ENCODE results near the gene LCAT.

Gene LCAT

DNA sequence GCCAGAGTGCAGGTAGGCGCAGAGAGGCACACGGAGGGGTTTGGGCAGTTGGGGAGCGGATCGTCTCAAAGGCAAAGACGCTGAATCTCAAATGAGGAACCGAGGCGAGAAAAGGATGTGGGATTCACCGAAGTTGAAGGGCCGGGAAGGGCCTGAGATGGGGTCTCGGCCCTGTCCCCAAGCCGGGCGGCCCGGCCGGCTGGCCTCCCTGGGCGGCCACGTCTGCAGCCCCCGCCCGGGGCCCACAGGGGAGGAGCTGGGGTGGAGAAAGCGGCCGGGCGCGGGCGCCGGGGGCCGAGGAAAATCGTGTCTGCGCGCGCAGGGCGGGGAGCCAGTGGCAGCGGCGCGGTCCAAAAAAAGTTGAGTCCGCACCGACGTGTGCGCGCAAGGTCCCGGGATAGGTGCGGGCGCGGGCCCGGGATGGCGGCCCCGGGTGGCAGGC lies 24.1 kb upstream of the LCAT start:
- TF ChIP-seq ZNF274 (IDR thresholded peaks at IDR 0.05; ENCODE audit: low read depth, low read length) (no peak), SUZ12 (IDR thresholded peaks at IDR 0.05; ENCODE audit: extremely low read depth, insufficient read depth, insufficient read length) (no peak), YY1 (IDR thresholded peaks at IDR 0.05; ENCODE audit: insufficient read depth, insufficient read length) (no peak)
- peak overlapping the region; percentile 82 for H3K4me3 ChIP-seq (ENCODE audit: insufficient read length, low read depth)
- no peaks in the 10 kb centered on the region for H3K9me3 ChIP-seq (ENCODE audit: insufficient read depth, low read length)
- peaks cover 44% of the 10 kb centered on the region for H3K36me3 ChIP-seq (ENCODE audit: insufficient read depth, insufficient read length, low read length)
- H3K4me1 ChIP-seq (ENCODE audit: insufficient read depth, insufficient read length), result peaks cover 23% of the 10 kb centered on the region
- H3K27me3 ChIP-seq (ENCODE audit: insufficient read depth, insufficient read length), result no peaks in the 10 kb centered on the region
- H3K9ac ChIP-seq (ENCODE audit: insufficient read length, low read depth), result peak overlapping the region; percentile 85
- DNase-seq (ENCODE audit: low read depth, low spot score), result no peak

- Histone ChIP-seq H3K9me3 (ENCODE audit: insufficient read depth, low read length) (no peaks in the 10 kb centered on the region), H3K4me1 (ENCODE audit: insufficient read depth, insufficient read length) (peaks cover 23% of the 10 kb centered on the region), H3K4me3 (ENCODE audit: insufficient read length, low read depth) (peak overlapping the region; percentile 82), H3K9ac (ENCODE audit: insufficient read length, low read depth) (peak overlapping the region; percentile 85), H3K36me3 (ENCODE audit: insufficient read depth, insufficient read length, low read length) (peaks cover 50% of the 10 kb centered on the region), H3K27me3 (ENCODE audit: insufficient read depth, insufficient read length) (no peaks in the 10 kb centered on the region)
- no peak for DNase-seq (ENCODE audit: low read depth, low spot score)
- TF ChIP-seq YY1 (IDR thresholded peaks at IDR 0.05; ENCODE audit: insufficient read depth, insufficient read length), result no peak
- no peak for TF ChIP-seq SUZ12 (IDR thresholded peaks at IDR 0.05; ENCODE audit: extremely low read depth, insufficient read depth, insufficient read length)
- no peak for TF ChIP-seq ZNF274 (IDR thresholded peaks at IDR 0.05; ENCODE audit: low read depth, low read length)
Observed at GRCh38 chr16:67967183-67967957, 23.4 kb upstream of the LCAT start.

- no peaks in the 10 kb centered on the region for H3K27me3 ChIP-seq (ENCODE audit: insufficient read depth, insufficient read length)
- DNase-seq (ENCODE audit: low read depth, low spot score), result no peak
- peak overlapping the region; percentile 54 for H3K9ac ChIP-seq (ENCODE audit: insufficient read length, low read depth)
- peaks cover 58% of the 10 kb centered on the region for H3K36me3 ChIP-seq (ENCODE audit: insufficient read depth, insufficient read length, low read length)
- no peaks in the 10 kb centered on the region for H3K9me3 ChIP-seq (ENCODE audit: insufficient read depth, low read length)
- peaks cover 23% of the 10 kb centered on the region for H3K4me1 ChIP-seq (ENCODE audit: insufficient read depth, insufficient read length)
- TF ChIP-seq YY1 (IDR thresholded peaks at IDR 0.05; ENCODE audit: insufficient read depth, insufficient read length) (no peak), SUZ12 (IDR thresholded peaks at IDR 0.05; ENCODE audit: extremely low read depth, insufficient read depth, insufficient read length) (no peak), ZNF274 (IDR thresholded peaks at IDR 0.05; ENCODE audit: low read depth, low read length) (no peak)
- H3K4me3 ChIP-seq (ENCODE audit: insufficient read length, low read depth), result peak overlapping the region; percentile 82
Observed at GRCh38 chr16:67966549-67967182, 22.7 kb upstream of the LCAT start.

DNA sequence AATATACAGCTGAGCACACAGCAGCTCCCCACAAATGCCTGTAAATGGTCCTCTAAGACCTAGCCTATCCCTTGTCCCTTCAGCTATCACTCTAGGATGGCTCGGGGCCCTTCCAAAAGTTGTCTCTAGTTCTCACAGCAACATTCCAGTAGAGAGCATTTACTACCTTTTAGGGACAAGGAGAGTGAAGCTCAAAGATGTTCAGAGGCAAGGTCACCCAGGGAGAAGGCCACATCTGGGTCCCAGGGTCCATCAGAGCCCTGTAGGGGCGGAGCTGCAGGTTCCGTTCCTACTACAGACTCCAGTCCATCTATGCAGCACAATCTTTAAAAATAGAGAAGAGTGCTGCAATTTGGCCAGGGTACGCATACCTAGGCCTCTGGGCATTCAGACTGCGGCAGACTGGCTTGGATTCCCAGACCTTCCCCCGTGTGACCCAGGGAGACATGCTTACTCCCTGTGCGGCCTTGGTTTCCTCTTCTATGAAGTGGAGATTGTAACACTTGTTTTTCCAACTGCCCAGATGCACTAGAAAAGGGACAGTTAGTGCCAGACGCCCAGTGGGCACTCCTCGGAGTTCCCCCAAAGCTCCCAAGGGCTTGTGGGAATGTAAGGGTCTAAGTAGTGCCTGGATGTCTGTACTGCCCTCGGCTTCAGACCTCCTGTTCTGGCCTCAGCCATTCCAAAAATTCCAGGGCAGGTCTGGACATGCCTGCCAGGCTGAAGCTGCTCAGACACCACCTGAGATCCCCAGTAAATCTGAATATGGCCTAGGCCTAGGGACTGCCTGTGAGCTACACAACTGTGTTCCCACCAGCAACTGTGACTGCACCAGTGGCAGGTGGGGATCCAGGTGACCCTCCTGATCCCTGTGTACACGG lies 22.0 kb upstream of the LCAT start:
- DNase-seq (ENCODE audit: low read depth, low spot score), result no peak
- Histone ChIP-seq H3K36me3 (ENCODE audit: insufficient read depth, insufficient read length, low read length) (peaks cover 65% of the 10 kb centered on the region), H3K9me3 (ENCODE audit: insufficient read depth, low read length) (no peaks in the 10 kb centered on the region), H3K9ac (ENCODE audit: insufficient read length, low read depth) (peak overlapping the region; percentile 54), H3K4me3 (ENCODE audit: insufficient read length, low read depth) (no peak overlapping the region), H3K4me1 (ENCODE audit: insufficient read depth, insufficient read length) (peaks cover 26% of the 10 kb centered on the region), H3K27me3 (ENCODE audit: insufficient read depth, insufficient read length) (no peaks in the 10 kb centered on the region)
- TF ChIP-seq ZNF274 (IDR thresholded peaks at IDR 0.05; ENCODE audit: low read depth, low read length), result no peak
- no peak for TF ChIP-seq SUZ12 (IDR thresholded peaks at IDR 0.05; ENCODE audit: extremely low read depth, insufficient read depth, insufficient read length)
- no peak for TF ChIP-seq YY1 (IDR thresholded peaks at IDR 0.05; ENCODE audit: insufficient read depth, insufficient read length)

DNA sequence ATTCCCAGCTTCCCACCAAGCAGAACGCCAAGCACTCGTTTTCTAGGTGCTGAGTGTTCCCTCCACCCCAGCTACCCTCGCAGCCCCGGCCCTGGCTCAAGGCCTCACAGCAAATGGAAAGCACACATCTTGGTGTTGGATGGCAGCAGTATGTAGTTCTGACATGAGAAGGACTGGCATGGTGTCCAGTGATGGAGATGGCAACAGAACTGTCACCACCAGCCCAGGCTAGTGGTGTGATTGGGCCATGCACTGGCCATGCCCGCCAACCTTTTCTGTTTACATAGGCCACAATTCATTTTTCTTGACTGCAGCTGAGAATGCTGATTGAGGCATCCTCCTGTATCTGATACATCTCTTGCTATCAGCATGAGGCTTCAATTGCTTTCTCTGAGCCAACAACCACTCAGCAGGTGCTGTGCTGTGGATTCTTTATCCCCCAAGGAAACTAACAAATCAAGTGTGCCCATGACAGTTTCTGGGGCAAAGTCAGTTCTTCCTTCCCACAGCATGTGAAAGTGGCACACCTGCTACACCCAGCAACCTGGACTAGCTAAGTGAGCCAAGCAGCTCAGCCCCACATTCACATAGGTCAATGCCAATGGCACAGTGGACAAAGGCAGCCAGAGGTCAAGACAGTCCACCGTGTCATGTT lies 20.7 kb upstream of the LCAT start:
- H3K4me1 ChIP-seq (ENCODE audit: insufficient read depth, insufficient read length), result peaks cover 30% of the 10 kb centered on the region
- no peak for TF ChIP-seq ZNF274 (IDR thresholded peaks at IDR 0.05; ENCODE audit: low read depth, low read length)
- no peak for TF ChIP-seq YY1 (IDR thresholded peaks at IDR 0.05; ENCODE audit: insufficient read depth, insufficient read length)
- no peak for TF ChIP-seq SUZ12 (IDR thresholded peaks at IDR 0.05; ENCODE audit: extremely low read depth, insufficient read depth, insufficient read length)
- no peaks in the 10 kb centered on the region for H3K9me3 ChIP-seq (ENCODE audit: insufficient read depth, low read length)
- H3K4me3 ChIP-seq (ENCODE audit: insufficient read length, low read depth), result no peak overlapping the region
- no peak for DNase-seq (ENCODE audit: low read depth, low spot score)
- H3K27me3 ChIP-seq (ENCODE audit: insufficient read depth, insufficient read length), result no peaks in the 10 kb centered on the region
- H3K9ac ChIP-seq (ENCODE audit: insufficient read length, low read depth), result no peak overlapping the region
- peaks cover 78% of the 10 kb centered on the region for H3K36me3 ChIP-seq (ENCODE audit: insufficient read depth, insufficient read length, low read length)

- Histone ChIP-seq H3K4me1 (ENCODE audit: insufficient read depth, insufficient read length) (peaks cover 27% of the 10 kb centered on the region), H3K36me3 (ENCODE audit: insufficient read depth, insufficient read length, low read length) (peaks cover 86% of the 10 kb centered on the region), H3K27me3 (ENCODE audit: insufficient read depth, insufficient read length) (no peaks in the 10 kb centered on the region), H3K9me3 (ENCODE audit: insufficient read depth, low read length) (no peaks in the 10 kb centered on the region), H3K9ac (ENCODE audit: insufficient read length, low read depth) (no peak overlapping the region), H3K4me3 (ENCODE audit: insufficient read length, low read depth) (no peak overlapping the region)
- no peak for TF ChIP-seq YY1 (IDR thresholded peaks at IDR 0.05; ENCODE audit: insufficient read depth, insufficient read length)
- no peak for TF ChIP-seq ZNF274 (IDR thresholded peaks at IDR 0.05; ENCODE audit: low read depth, low read length)
- no peak for TF ChIP-seq SUZ12 (IDR thresholded peaks at IDR 0.05; ENCODE audit: extremely low read depth, insufficient read depth, insufficient read length)
- no peak for DNase-seq (ENCODE audit: low read depth, low spot score)
Observed at GRCh38 chr16:67963662-67964321, 19.9 kb upstream of the LCAT start.
